Measurements from ENCODE around the gene CYP2A13.
A peak's percentile ranks its signal among the peaks of the same experiment; 100 is the strongest.
"Not testable (repeated sequence)": the region's sequence is repeated elsewhere in the genome, so short reads cannot be mapped to it uniquely, and the experiment has no call there.

Gene CYP2A13, protein sequence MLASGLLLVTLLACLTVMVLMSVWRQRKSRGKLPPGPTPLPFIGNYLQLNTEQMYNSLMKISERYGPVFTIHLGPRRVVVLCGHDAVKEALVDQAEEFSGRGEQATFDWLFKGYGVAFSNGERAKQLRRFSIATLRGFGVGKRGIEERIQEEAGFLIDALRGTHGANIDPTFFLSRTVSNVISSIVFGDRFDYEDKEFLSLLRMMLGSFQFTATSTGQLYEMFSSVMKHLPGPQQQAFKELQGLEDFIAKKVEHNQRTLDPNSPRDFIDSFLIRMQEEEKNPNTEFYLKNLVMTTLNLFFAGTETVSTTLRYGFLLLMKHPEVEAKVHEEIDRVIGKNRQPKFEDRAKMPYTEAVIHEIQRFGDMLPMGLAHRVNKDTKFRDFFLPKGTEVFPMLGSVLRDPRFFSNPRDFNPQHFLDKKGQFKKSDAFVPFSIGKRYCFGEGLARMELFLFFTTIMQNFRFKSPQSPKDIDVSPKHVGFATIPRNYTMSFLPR

DNA sequence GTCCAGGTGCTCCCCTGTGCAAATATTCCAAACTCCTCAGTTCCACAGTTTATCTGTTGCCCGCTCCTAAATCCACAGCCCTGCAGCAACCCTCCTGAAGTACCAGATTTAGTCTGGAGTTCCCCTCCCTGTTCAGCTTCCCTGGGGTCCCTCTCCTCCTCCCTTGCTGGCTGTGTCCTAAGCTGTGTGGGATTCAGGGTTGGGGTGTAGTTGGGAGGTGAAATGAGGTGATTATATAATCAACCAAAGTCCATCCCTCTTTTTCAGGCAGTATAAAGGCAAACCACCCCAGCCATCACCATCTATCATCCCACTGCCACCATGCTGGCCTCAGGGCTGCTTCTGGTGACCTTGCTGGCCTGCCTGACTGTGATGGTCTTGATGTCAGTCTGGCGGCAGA is at the start of gene CYP2A13:
Gene CYP2A13 (plus strand): TSS at position 301 of the 400 bp plus-strand sequence. CDS start 21 bp downstream, at position 322.
- DNase-seq: no peak

DNA sequence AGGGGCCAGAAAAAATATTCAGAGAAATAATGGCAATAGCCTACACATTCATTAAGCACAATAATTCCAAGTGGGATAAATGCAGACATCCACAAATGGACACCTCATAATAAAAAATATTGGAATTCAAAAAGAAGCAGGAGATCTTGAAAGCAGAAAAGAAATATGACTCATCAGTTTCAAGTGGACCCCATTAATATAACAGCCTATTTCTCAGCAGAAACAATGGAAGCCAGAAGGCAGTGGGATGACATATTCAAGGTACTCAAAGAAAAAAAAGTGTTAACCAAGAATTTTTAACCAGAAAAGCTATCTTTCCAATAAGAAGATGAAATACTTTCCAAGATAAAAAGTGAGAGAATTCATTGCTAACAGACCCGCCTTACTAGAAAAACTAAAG is 48.4 kb upstream of the CYP2A13 start:
- DNase-seq: no peak

DNA sequence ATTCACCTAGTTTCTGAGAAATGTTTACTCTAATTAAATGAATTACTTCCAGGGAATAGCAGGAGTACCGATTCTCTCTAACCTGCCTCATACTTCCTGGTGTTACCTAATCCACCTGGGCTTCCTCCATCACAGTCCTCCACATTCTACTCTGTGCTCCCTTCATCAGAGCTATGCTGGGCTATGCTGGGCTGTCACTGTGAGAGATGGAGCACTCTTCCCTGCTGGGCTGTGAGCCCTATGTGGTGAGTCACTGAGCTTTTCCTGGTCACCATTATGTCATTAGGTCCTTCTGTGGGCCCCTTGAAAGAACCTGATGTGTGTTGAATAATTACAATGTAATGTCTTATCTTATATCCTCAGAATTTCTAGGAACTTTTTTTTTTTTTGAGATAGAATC is 43.2 kb upstream of the CYP2A13 start:
- DNase-seq: not testable (repeated sequence)

DNA sequence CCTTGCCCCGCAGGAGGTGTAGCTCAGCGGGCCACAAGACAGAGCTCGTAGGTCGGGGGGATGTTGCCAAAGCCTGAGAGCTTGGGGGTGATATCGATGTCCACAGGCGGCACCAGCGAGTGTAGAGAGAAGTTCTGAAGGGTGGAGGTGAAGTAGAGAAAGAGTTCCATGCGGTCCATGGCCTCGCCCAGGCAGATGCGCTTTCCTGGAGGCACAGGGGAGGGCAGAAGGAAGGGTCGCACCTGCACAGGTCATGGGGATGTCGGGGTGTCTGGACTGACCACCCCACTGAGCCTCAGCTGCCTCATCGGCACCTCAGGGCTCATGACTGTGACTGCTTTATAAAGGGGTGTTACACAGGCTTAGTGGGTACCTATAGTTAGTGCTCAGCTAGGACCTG is 37.8 kb upstream of the CYP2A13 start:
- no peak for DNase-seq

- not testable (repeated sequence) for DNase-seq
Measured at GRCh38 chr19:41052162-41052561, 36.1 kb upstream of the CYP2A13 start.

DNA sequence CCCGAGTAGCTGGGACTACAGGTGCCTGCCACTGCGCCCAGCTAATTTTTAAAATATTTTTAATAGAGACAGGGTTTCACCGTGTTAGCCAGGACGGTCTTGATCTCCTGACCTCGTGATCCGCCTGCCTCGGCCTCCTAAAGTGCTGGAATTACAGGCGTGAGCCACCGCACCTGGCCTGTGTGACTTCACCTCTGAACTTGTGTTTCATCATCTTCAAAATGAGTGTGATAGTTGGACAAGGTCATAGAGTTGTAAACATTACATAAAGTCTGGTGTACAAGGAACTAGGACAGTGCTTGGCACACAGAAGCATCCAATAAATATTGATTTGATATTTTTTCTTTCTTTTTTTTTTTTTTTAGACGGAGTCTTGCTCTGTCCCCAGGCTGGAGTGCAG is 34.9 kb upstream of the CYP2A13 start:
- DNase-seq: not testable (repeated sequence)

DNA sequence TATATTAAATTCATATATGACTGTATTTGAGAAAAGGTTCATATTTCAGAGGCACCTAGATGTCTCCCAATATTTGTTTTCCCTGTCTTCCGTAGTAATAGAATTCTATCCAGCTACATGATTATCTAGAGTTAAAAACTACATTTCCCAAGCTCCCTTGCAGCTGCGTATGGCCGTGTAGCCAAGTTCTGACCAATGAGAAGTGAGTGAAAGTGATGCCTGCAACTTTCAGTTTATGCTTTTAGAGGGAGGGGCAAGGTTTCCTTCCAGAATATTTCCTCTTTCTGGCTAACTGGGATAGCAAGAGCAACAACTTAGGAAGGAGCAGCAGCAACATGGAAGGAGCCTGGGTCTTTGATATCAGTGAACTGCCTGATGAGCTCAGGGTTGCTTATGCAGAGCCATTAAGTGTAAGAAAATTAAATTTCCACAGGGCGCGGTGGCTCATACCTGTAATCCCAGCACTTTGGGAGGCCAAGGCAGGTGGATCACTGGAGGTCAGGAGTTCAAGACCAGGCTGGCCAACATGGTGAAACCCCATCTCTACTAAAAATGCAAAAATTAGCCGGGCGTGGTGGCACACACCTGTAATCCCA is 23.2 kb upstream of the CYP2A13 start:
- peak in 1 of 2 experiments; percentile 31 for DNase-seq

- no peak for DNase-seq
Measured at GRCh38 chr19:41076286-41076685, 12.0 kb upstream of the CYP2A13 start.

GRCh38 chr19:41083516-41083915 is 4.7 kb upstream of the CYP2A13 start:
- DNase-seq: no peak

GRCh38 chr19:41085748-41086415 is 2.4 kb upstream of the CYP2A13 start:
- no peak for DNase-seq

- no peak for DNase-seq
Measured at GRCh38 chr19:41089959-41090358, 1.7 kb downstream of the CYP2A13 start.

GRCh38 chr19:41095703-41096102 is 7.5 kb downstream of the CYP2A13 start:
- no peak for DNase-seq

DNA sequence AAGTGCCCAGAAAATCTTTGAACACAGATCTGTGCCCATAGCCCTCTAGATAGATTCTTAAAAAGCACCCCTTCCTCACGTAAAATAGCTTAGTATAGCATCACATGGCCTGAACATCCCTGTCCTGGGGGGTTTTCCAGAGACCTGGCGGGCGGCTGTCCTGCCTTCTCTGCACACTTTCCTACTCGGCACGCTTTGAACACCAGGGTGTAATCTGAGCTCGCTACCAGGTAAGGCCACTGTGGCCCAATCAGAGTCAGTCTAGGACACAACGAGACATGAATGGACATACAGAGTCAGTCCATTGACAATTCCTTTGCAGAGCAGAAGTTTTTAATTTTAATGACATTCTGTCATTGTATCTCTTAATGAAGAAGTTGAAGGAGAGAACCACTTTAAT is 8.1 kb downstream of the CYP2A13 start:
- no peak for DNase-seq

GRCh38 chr19:41097302-41097701 is 9.1 kb downstream of the CYP2A13 start:
- no peak for DNase-seq

DNA sequence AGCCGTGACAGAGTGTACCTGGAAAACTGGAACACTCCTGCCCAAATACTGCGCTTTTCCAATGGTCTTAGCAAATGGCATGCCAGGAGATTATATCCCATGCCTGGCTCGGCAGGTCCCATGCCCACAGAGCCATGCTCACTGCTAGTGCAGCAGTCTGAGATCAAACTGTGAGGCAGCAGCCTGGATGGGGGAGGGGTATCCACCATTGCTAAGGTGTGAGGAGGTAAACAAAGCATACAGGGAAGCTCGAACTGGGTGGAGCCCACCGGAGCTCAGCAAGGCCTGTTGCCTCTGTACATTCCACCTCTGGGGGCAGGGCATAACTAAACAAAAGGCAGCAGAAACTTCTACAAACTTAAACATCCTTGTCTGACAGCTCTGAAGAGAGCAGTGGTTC is 10.5 kb downstream of the CYP2A13 start:
- DNase-seq: no peak

GRCh38 chr19:41102210-41102609 is 14.0 kb downstream of the CYP2A13 start:
- not testable (repeated sequence) for DNase-seq

- no peak for DNase-seq
Measured at GRCh38 chr19:41106177-41106576, 17.9 kb downstream of the CYP2A13 start.

DNA sequence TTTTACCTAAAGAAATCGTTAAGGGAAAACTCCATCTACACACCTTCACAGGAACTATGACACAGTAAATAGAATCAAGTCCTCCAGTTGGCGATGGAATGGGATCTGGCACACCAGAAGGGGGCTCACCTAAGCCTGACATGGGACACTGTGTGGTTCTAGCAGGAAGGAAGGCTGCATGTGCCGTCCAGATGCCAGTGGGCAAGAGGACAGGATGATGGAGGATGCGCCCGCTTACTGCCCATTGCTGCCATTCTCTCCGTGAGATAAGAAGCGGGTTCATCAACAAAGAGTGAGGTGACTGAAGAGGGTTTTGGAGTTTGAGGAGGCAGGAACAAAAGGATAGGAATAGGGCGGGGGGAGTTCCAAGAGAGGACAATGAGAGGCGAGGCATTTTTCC is 23.0 kb downstream of the CYP2A13 start:
- no peak for DNase-seq

- no peak for DNase-seq
Measured at GRCh38 chr19:41111750-41112295, 23.6 kb downstream of the CYP2A13 start.

GRCh38 chr19:41112728-41113290 is 24.6 kb downstream of the CYP2A13 start:
- no peak for DNase-seq

GRCh38 chr19:41114132-41114531 is 25.9 kb downstream of the CYP2A13 start, which contains the start of gene CYP2F1:
TSS of gene CYP2F1 (plus strand) at chr19:41114432. CDS start at chr19:41116189, 1,757 bp downstream.
- DNase-seq: no peak

GRCh38 chr19:41116261-41116660 is 28.0 kb downstream of the CYP2A13 start:
- DNase-seq: no peak

Data from SW 1271 (cell line).